ENCODE results near the gene GNB1L. TPM values are rescaled to one million over a fixed set of nuclear protein-coding genes. Genes with fewer than 3 reads are reported as not detected.
A peak's percentile ranks its signal among the peaks of the same experiment; 100 is the strongest.

Gene GNB1L
- total and polyA plus RNA-seq, 9 of the 15 experiments (the other 6 are each of a cell fraction or from before 2014, with no cell fraction given) = 0.56 to 50.5 (median 10.2) TPM

DNA sequence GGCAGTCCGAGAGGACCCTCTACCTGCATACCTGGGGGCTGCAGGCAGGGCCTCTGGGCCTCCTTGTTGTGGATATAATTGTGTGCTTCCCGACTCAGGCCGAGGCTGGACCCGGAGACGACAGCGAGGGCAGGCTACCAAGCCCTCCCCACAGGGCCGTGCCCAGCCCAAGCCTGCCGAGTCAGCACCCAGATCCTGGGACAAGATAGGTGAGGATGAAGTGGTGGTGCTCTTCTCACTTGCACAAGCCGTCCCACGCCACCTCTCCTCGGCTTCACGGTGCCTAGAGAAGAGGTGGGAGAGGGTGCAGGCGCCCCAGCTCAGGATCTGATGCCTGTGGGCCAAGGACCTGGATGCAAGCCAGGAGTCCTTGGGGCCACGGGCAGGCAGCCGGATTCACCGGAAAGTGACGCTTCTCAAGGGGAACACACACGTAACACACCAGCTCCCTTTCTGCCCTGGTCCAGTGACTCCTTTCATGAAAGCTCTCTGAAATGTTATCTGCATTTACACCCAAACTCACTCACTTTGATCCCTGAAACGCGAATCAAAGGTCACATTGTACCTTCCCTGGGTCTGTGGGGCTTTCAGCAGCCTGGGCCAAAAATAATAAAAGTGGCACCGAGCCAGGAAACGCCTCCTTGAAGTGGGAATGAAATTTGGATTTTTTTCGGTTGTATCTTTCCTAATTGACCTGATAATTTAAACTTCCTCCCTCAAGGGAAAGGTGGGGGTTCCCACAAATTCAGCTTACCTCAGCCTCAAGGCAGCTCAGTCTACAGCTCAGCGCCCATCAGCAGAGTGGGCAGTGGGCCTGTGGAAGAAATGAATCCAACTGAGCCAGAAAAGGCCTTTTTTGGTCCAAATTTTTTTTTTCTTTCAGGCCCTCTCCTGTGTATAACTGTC is 1.1 kb upstream of the GNB1L start (continued):
- TF ChIP-seq, protein P1, sequence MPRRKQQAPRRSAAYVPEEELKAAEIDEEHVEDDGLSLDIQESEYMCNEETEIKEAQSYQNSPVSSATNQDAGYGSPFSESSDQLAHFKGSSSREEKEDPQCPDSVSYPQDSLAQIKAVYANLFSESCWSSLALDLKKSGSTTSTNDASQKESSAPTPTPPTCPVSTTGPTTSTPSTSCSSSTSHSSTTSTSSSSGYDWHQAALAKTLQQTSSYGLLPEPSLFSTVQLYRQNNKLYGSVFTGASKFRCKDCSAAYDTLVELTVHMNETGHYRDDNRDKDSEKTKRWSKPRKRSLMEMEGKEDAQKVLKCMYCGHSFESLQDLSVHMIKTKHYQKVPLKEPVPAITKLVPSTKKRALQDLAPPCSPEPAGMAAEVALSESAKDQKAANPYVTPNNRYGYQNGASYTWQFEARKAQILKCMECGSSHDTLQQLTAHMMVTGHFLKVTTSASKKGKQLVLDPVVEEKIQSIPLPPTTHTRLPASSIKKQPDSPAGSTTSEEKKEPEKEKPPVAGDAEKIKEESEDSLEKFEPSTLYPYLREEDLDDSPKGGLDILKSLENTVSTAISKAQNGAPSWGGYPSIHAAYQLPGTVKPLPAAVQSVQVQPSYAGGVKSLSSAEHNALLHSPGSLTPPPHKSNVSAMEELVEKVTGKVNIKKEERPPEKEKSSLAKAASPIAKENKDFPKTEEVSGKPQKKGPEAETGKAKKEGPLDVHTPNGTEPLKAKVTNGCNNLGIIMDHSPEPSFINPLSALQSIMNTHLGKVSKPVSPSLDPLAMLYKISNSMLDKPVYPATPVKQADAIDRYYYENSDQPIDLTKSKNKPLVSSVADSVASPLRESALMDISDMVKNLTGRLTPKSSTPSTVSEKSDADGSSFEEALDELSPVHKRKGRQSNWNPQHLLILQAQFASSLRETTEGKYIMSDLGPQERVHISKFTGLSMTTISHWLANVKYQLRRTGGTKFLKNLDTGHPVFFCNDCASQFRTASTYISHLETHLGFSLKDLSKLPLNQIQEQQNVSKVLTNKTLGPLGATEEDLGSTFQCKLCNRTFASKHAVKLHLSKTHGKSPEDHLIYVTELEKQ (CRISPR knock-in tag; IDR thresholded peaks at IDR 0.05) = peak; percentile 44; the same call in 1 of the 2 replicates
- TF ChIP-seq ZNF165 (CRISPR knock-in tag; IDR thresholded peaks at IDR 0.05; ENCODE audit: borderline replicate concordance) = peak; percentile 33; the same call in 1 of the 2 replicates
- no peak for TF ChIP-seq MBD2 (IDR thresholded peaks at IDR 0.05; ENCODE audit: borderline replicate concordance, low read depth)
- TF ChIP-seq, protein P2, sequence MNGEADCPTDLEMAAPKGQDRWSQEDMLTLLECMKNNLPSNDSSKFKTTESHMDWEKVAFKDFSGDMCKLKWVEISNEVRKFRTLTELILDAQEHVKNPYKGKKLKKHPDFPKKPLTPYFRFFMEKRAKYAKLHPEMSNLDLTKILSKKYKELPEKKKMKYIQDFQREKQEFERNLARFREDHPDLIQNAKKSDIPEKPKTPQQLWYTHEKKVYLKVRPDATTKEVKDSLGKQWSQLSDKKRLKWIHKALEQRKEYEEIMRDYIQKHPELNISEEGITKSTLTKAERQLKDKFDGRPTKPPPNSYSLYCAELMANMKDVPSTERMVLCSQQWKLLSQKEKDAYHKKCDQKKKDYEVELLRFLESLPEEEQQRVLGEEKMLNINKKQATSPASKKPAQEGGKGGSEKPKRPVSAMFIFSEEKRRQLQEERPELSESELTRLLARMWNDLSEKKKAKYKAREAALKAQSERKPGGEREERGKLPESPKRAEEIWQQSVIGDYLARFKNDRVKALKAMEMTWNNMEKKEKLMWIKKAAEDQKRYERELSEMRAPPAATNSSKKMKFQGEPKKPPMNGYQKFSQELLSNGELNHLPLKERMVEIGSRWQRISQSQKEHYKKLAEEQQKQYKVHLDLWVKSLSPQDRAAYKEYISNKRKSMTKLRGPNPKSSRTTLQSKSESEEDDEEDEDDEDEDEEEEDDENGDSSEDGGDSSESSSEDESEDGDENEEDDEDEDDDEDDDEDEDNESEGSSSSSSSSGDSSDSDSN (IDR thresholded peaks at IDR 0.05; ENCODE audit: borderline replicate concordance in 1 of 2, low read depth in 2 of 2, low read length in 2 of 2) = peak; percentile 63 to 96
- TF ChIP-seq ZNF445 (CRISPR knock-in tag; IDR thresholded peaks at IDR 0.05; ENCODE audit: low read depth) = peak; percentile 15
- TF ChIP-seq ZNF75A (CRISPR knock-in tag; IDR thresholded peaks at IDR 0.05) = peak; percentile 69; the same call in 1 of the 2 replicates
- TF ChIP-seq SAFB (IDR thresholded peaks at IDR 0.05; ENCODE audit: borderline replicate concordance, low read depth, low read length) = no peak
- peak; percentile 68; the same call in 1 of the 2 replicates for TF ChIP-seq ZFP1 (CRISPR knock-in tag; IDR thresholded peaks at IDR 0.05)
- no peak for TF ChIP-seq GATA2 (CRISPR knock-in tag; IDR thresholded peaks at IDR 0.05)
- TF ChIP-seq MAFF (IDR thresholded peaks at IDR 0.05; ENCODE audit: low read length) = peak; percentile 87
- 0 out of 2 replicates have a peak, but pooled peaks have one; percentile 25 for TF ChIP-seq SMAD3 (CRISPR knock-in tag; conservative IDR thresholded peaks at IDR 0.05)
- peak; percentile 76 for TF ChIP-seq MYC (IDR thresholded peaks at IDR 0.05; ENCODE audit: low read depth, low read length)
- no peak for TF ChIP-seq MYC (CRISPR knock-in tag; IDR thresholded peaks at IDR 0.05; ENCODE audit: borderline replicate concordance, low read depth)
- TF ChIP-seq BHLHE40 (IDR thresholded peaks at IDR 0.05; ENCODE audit: low read length) = peak; percentile 69; the same call in 1 of the 2 replicates
- TF ChIP-seq ETV5 (CRISPR knock-in tag; IDR thresholded peaks at IDR 0.05; ENCODE audit: low read depth) = no peak
- TF ChIP-seq ZBTB17 (CRISPR knock-in tag; IDR thresholded peaks at IDR 0.05) = peak; percentile 76; the same call in 1 of the 2 replicates
